HepG2 (cell line): ENCODE measurements around the gene STYX. TPM values are rescaled to one million over a fixed set of nuclear protein-coding genes. Genes with fewer than 3 reads are reported as not detected.
A peak's percentile ranks its signal among the peaks of the same experiment; 100 is the strongest.

Source experiments
- ARID2 ChIP-seq: sonication (generic); formaldehyde crosslinking; IDR thresholded peaks from 2 replicates; pipeline ENCODE4 v1.8.1; 2022; ENCODE audit warnings: mild to moderate bottlenecking, missing genetic modification reagents, borderline replicate concordance
- BRD4 ChIP-seq: sonication (generic); formaldehyde crosslinking; IDR thresholded peaks from 2 replicates; pipeline ENCODE4 v1.4.0; 2020; ENCODE audit warnings: missing genetic modification reagents
- GTF2F1 ChIP-seq: fragments of 150-350 bp; IDR thresholded peaks from 2 replicates; pipeline ENCODE4 v1.6.1; 2014; ENCODE audit warnings: low read length
- HNF4G ChIP-seq, 2 experiments: sonication (generic) in 1 of 2; formaldehyde crosslinking in 1 of 2; IDR thresholded peaks; 2 replicates each; pipeline versions ENCODE4 v1.4.0 to v1.6.1; 2011 to 2020; ENCODE audit warnings: borderline replicate concordance in 2 of 2, low read depth in 2 of 2, mild to moderate bottlenecking in 2 of 2, low read length in 1 of 2, missing genetic modification reagents in 1 of 2, moderate library complexity in 1 of 2
- HNRNPLL ChIP-seq: fragments of 200-400 bp; formaldehyde crosslinking; IDR thresholded peaks from 2 replicates; pipeline ENCODE4 v1.6.1; 2017; ENCODE audit warnings: mild to moderate bottlenecking, low read depth, low read length; ENCODE audit not compliant: poor library complexity, severe bottlenecking
- KLF15 ChIP-seq: sonication (generic); formaldehyde crosslinking; IDR thresholded peaks from 2 replicates; pipeline ENCODE4 v1.8.1; 2023; ENCODE audit warnings: borderline replicate concordance, mild to moderate bottlenecking, inconsistent platforms, missing genetic modification reagents, mixed read lengths
- MTA1 ChIP-seq: sonication (generic); formaldehyde crosslinking; IDR thresholded peaks from 2 replicates; pipeline ENCODE4 v1.4.0; 2020; ENCODE audit warnings: missing genetic modification reagents, mild to moderate bottlenecking, borderline replicate concordance
- NR3C1 ChIP-seq: sonication (generic); formaldehyde crosslinking; IDR thresholded peaks from 2 replicates; pipeline ENCODE4 v1.4.0; 2020; ENCODE audit warnings: missing genetic modification reagents
- PHB2 ChIP-seq: fragments of 450-650 bp; IDR thresholded peaks from 2 replicates; pipeline ENCODE4 v1.6.1; 2018; ENCODE audit not compliant: partially characterized antibody
- ZFP1 ChIP-seq: IDR thresholded peaks from 2 replicates; pipeline ENCODE4 v1.6.1; 2016
- ZNF17 ChIP-seq: sonication (generic); formaldehyde crosslinking; IDR thresholded peaks from 2 replicates; pipeline ENCODE4 v1.5.0; 2020; ENCODE audit warnings: mild to moderate bottlenecking, missing genetic modification reagents
- ZNF224 ChIP-seq: sonication (generic); formaldehyde crosslinking; IDR thresholded peaks from 2 replicates; pipeline ENCODE4 v1.5.0; 2020; ENCODE audit warnings: mild to moderate bottlenecking, missing genetic modification reagents
- ZNF446 ChIP-seq: sonication (generic); formaldehyde crosslinking; IDR thresholded peaks from 2 replicates; pipeline ENCODE4 v1.5.0; 2020; ENCODE audit warnings: mild to moderate bottlenecking, missing genetic modification reagents
- ZNF569 ChIP-seq: sonication (generic); formaldehyde crosslinking; IDR thresholded peaks from 2 replicates; pipeline ENCODE4 v1.5.0; 2020; ENCODE audit warnings: mild to moderate bottlenecking, missing genetic modification reagents, moderate library complexity, borderline replicate concordance
- ZNF607 ChIP-seq: sonication (generic); formaldehyde crosslinking; IDR thresholded peaks from 2 replicates; pipeline ENCODE4 v1.5.1; 2020; ENCODE audit warnings: missing genetic modification reagents, mild to moderate bottlenecking, borderline replicate concordance
- polyA plus RNA-seq, 8 experiments: library from polyadenylated mRNA; depleted of rRNA in 3 of 8; stranded (reverse) in 7 of 8; unstranded in 1 of 8; fragments of >200 nt; fragmentation: Illumina TruSeq in 4 of 8; extraction: Trizol in 4 of 8; gene quantifications; 2 replicates each; pipeline versions ENCODE4 v1.2.1 to v1.2.3, GENCODE V29; 2011 to 2016; ENCODE audit warnings: low read depth in 4 of 8, missing spikeins in 1 of 8, mixed read lengths in 1 of 8; ENCODE audit not compliant: insufficient read depth in 1 of 8
- total RNA-seq, 5 experiments: library from RNA; depleted of rRNA; stranded (reverse); fragments of >200 nt; fragmentation: Illumina TruSeq; extraction: Trizol; gene quantifications; 2 replicates each; pipeline ENCODE4 v1.2.3, GENCODE V29; 2016; ENCODE audit warnings: low read depth in 1 of 5
- TF ChIP-seq, protein P1 (sequence below): sonication (generic); formaldehyde crosslinking; IDR thresholded peaks from 2 replicates; pipeline ENCODE4 v1.5.0; 2020; ENCODE audit warnings: missing genetic modification reagents, mild to moderate bottlenecking, borderline replicate concordance

STYX gene
- total and polyA plus RNA-seq, 2 of the 13 experiments (the other 11 are each of a cell fraction or from before 2014, with no cell fraction given), result 6.6 to 10.9 TPM

GRCh38 chr14:52706724-52707706 lies 23.0 kb upstream of the STYX start, which contains the start of gene PSMC6 (continued):
- TF ChIP-seq GTF2F1 (no peak), HNRNPLL (no peak), KLF15 (no peak), HNF4G (IDR thresholded peaks at IDR 0.05; ENCODE audit: borderline replicate concordance, low read depth, low read length) (no peak), HNF4G (CRISPR knock-in tag; IDR thresholded peaks at IDR 0.05; ENCODE audit: borderline replicate concordance, low read depth) (no peak), ZNF569 (CRISPR knock-in tag) (no peak), PHB2 (no peak), BRD4 (CRISPR knock-in tag) (peak; percentile 68; the same call in 1 of the 2 replicates), NR3C1 (CRISPR knock-in tag) (no peak), MTA1 (0 out of 2 replicates have a peak, but pooled peaks have one; percentile 39), ZNF607 (no peak), ZNF17 (no peak), ARID2 (CRISPR knock-in tag) (no peak), ZNF446 (CRISPR knock-in tag) (no peak), ZFP1 (CRISPR knock-in tag) (no peak; the same call in 1 of the 2 replicates), ZNF224 (CRISPR knock-in tag) (no peak)
- TF ChIP-seq, protein P1, sequence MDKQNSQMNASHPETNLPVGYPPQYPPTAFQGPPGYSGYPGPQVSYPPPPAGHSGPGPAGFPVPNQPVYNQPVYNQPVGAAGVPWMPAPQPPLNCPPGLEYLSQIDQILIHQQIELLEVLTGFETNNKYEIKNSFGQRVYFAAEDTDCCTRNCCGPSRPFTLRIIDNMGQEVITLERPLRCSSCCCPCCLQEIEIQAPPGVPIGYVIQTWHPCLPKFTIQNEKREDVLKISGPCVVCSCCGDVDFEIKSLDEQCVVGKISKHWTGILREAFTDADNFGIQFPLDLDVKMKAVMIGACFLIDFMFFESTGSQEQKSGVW (CRISPR knock-in tag), result no peak
